MCF 10A (cell line): ENCODE data around the gene MEOX1. TPM values are rescaled to one million over a fixed set of nuclear protein-coding genes. Genes with fewer than 3 reads are reported as not detected.
A peak's percentile ranks its signal among the peaks of the same experiment; 100 is the strongest.

ENCODE experiments used
- BruUV-seq: library from RNA; stranded (reverse); fragments of 400-500 nt; replicated peaks from 2 replicates; lab custom pipeline; 2021; lab: Mats Ljungman, UMichigan
- CTCF ChIA-PET: fragments of 300-600 bp; sonication (Branson Sonifier 250); formaldehyde crosslinking; extraction: SDS; loops from one replicate; lab custom pipeline; 2021; ENCODE audit warnings: antibody characterized with exemption, inconsistent platforms; lab: Yijun Ruan, JAX
- POLR2A ChIA-PET: fragments of 300-600, 350-650 bp; sonication (Branson Sonifier 250); formaldehyde crosslinking; extraction: SDS; loops from one replicate; lab custom pipeline; 2020; ENCODE audit warnings: antibody characterized with exemption, inconsistent platforms; lab: Yijun Ruan, JAX
- DNase-seq: peaks from one replicate; pipeline ENCODE4 v3.0.0-alpha.2; 2018; ENCODE audit not compliant: unreplicated experiment
- H3K27ac Mint-ChIP-seq: one replicate; pipeline ENCODE4 v1.8.0; 2022; ENCODE audit warnings: mild to moderate bottlenecking, low read depth, mixed read lengths; ENCODE audit not compliant: unreplicated experiment
- H3K27me3 Mint-ChIP-seq: one replicate; pipeline ENCODE4 v1.8.0; 2022; ENCODE audit warnings: mixed read lengths; ENCODE audit not compliant: insufficient read depth, unreplicated experiment
- H3K36me3 Mint-ChIP-seq: one replicate; pipeline ENCODE4 v1.8.0; 2022; ENCODE audit warnings: mild to moderate bottlenecking, moderate library complexity, mixed read lengths; ENCODE audit not compliant: insufficient read depth, unreplicated experiment
- H3K4me1 Mint-ChIP-seq: one replicate; pipeline ENCODE4 v1.8.0; 2022; ENCODE audit warnings: mixed read lengths; ENCODE audit not compliant: insufficient read depth, unreplicated experiment
- H3K4me3 Mint-ChIP-seq: one replicate; pipeline ENCODE4 v1.8.0; 2022; ENCODE audit warnings: mild to moderate bottlenecking, moderate library complexity, mixed read lengths; ENCODE audit not compliant: unreplicated experiment
- H3K9me3 Mint-ChIP-seq: one replicate; pipeline ENCODE4 v1.8.0; 2022; ENCODE audit warnings: mixed read lengths; ENCODE audit not compliant: unreplicated experiment
- intact Hi-C: fragments of 100-400 bp; cut with micrococcal nuclease; formaldehyde crosslinking; loops from 2 replicates; pipeline ENCODE4 v1.14.1; 2022
- total RNA-seq: library from RNA; stranded (reverse); gene quantifications from 2 replicates; pipeline ENCODE4 v1.2.3, GENCODE V29; 2022
- TF ChIP-seq, protein P1 (sequence below): fragments of 200-600 bp; IDR thresholded peaks from one replicate; pipeline ENCODE4 v1.8.0; 2022; ENCODE audit warnings: antibody characterized with exemption, mild to moderate bottlenecking; ENCODE audit not compliant: unreplicated experiment

MEOX1 gene
- total RNA-seq, 1 experiment from 2014 or later: not detected

DNA sequence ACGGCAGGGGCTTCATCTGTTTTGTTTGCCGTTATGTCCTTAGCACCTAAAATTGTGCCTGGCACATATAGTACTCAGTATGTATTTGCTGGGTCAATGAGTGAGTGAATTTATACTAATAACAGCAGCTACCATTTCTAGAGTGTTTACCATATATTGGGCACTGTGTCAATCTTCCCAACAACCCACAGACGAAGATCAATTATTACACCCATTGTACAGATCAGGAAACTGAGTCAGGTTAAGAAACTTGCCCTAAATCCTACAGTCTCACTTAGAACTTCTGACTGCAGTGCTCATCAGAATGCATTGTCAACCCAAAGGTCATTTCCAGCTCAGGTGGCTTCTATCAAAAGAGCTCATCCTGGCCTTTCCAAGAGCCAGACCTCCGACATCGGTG, 44.5 kb upstream of the MEOX1 start:
- Mint-ChIP-seq H3K36me3 (no peaks in the 10 kb centered on the region), H3K27me3 (no peaks in the 10 kb centered on the region), H3K27ac (no peak overlapping the region), H3K4me3 (no peak overlapping the region), H3K4me1 (no peaks in the 10 kb centered on the region), H3K9me3 (peaks cover 6% of the 10 kb centered on the region)
- ChIA-PET CTCF (interaction anchor here (1.6 to 2.5 kb wide), 3 partner anchors 11 to 13 kb away, joined by 6 to 11 read pairs (median 6); no protein-coding TSS in a partner anchor), POLR2A (no interaction called here)
- TF ChIP-seq, protein P1, sequence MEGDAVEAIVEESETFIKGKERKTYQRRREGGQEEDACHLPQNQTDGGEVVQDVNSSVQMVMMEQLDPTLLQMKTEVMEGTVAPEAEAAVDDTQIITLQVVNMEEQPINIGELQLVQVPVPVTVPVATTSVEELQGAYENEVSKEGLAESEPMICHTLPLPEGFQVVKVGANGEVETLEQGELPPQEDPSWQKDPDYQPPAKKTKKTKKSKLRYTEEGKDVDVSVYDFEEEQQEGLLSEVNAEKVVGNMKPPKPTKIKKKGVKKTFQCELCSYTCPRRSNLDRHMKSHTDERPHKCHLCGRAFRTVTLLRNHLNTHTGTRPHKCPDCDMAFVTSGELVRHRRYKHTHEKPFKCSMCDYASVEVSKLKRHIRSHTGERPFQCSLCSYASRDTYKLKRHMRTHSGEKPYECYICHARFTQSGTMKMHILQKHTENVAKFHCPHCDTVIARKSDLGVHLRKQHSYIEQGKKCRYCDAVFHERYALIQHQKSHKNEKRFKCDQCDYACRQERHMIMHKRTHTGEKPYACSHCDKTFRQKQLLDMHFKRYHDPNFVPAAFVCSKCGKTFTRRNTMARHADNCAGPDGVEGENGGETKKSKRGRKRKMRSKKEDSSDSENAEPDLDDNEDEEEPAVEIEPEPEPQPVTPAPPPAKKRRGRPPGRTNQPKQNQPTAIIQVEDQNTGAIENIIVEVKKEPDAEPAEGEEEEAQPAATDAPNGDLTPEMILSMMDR: no peak
- DNase-seq: no peak
- intact Hi-C loops: no loop called here
- no TSS peak for BruUV-seq

GRCh38 chr17:43703630-43704029, 41.9 kb upstream of the MEOX1 start:
- Mint-ChIP-seq H3K4me3 (no peak overlapping the region), H3K27ac (no peak overlapping the region), H3K4me1 (peaks cover 6% of the 10 kb centered on the region), H3K9me3 (peaks cover 6% of the 10 kb centered on the region), H3K36me3 (no peaks in the 10 kb centered on the region), H3K27me3 (no peaks in the 10 kb centered on the region)
- POLR2A ChIA-PET: no interaction called here
- no peak for DNase-seq
- CTCF ChIA-PET: interaction anchor here (2.5 kb wide), 1 partner anchor 8 kb away, joined by 11 read pairs; no protein-coding TSS in a partner anchor
- TF ChIP-seq, protein P1: no peak
- intact Hi-C loops: no loop called here
- BruUV-seq: no TSS peak

- no peak for DNase-seq
- H3K27me3 Mint-ChIP-seq: no peaks in the 10 kb centered on the region
- H3K4me1 Mint-ChIP-seq: peaks cover 6% of the 10 kb centered on the region
- no peak overlapping the region for H3K27ac Mint-ChIP-seq
- ChIA-PET POLR2A (no interaction called here), CTCF (interaction anchor here (0.5 to 15.1 kb wide), 3 partner anchors 9 to 255 kb away, joined by 3 to 467 read pairs (median 4); partner anchors contain the start of gene SOST)
- TF ChIP-seq, protein P1: no peak
- intact Hi-C loops: no loop called here
- H3K4me3 Mint-ChIP-seq: no peak overlapping the region
- no TSS peak for BruUV-seq
- H3K9me3 Mint-ChIP-seq: peaks cover 6% of the 10 kb centered on the region
- no peaks in the 10 kb centered on the region for H3K36me3 Mint-ChIP-seq
These were observed 40.9 kb upstream of the MEOX1 start for GRCh38 chr17:43702637-43703036.

DNA sequence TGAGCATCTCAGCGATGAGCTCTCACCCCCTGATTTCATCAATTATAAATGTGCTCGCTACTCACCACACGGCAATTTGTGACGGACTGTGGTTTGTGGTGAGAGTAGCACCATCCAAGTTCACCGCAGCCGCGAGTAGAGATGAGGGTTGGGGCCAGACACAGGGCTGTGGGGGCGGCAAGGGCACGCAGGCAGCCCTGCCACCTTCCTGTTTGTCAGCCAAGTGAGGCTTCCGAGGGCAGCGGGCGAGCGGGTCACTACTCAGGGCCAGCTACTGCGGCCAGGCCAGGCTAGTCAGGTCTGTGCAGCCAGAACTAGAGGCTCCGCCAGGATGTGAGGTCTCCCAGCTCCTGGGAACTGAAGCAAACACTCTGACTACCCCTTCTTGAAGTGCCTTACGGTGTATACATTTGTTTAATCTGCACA, 39.6 kb upstream of the MEOX1 start:
- BruUV-seq: no TSS peak
- POLR2A ChIA-PET: interaction anchor here (0.9 to 1.2 kb wide), 2 partner anchors 43 to 58 kb away, joined by 3 read pairs; no protein-coding TSS in a partner anchor
- no peak overlapping the region for H3K4me3 Mint-ChIP-seq
- TF ChIP-seq, protein P1: no peak
- H3K27ac Mint-ChIP-seq: no peak overlapping the region
- no peaks in the 10 kb centered on the region for H3K36me3 Mint-ChIP-seq
- intact Hi-C loops: no loop called here
- CTCF ChIA-PET: interaction anchor here (0.5 to 15.1 kb wide), 5 partner anchors 16 to 207 kb away, joined by 3 to 467 read pairs (median 3); partner anchors contain the start of gene SOST
- H3K27me3 Mint-ChIP-seq: no peaks in the 10 kb centered on the region
- H3K4me1 Mint-ChIP-seq: peaks cover 6% of the 10 kb centered on the region
- peaks cover 6% of the 10 kb centered on the region for H3K9me3 Mint-ChIP-seq
- DNase-seq: peak; percentile 68
